Body of pancreas (tissue), 4 donors: ENCODE data around the gene PIK3CB.

Experiments
- POLR2A ChIP-seq, 3 donors: fragments of 450-650 bp; IDR thresholded peaks; one replicate each; pipeline ENCODE4 v1.6.1; 2016; ENCODE audit warnings: antibody characterized with exemption in 3 of 3, mild to moderate bottlenecking in 2 of 3
- TF ChIP-seq, protein P1 (sequence below), 7 experiments: fragments of 450-650 bp in 4 of 7; fragments of 200-600 bp in 3 of 7; sonication (generic) in 3 of 7; IDR thresholded peaks; one replicate each; pipeline ENCODE4 v1.5.1; 2016 to 2019; ENCODE audit warnings: antibody characterized with exemption in 7 of 7

DNA sequence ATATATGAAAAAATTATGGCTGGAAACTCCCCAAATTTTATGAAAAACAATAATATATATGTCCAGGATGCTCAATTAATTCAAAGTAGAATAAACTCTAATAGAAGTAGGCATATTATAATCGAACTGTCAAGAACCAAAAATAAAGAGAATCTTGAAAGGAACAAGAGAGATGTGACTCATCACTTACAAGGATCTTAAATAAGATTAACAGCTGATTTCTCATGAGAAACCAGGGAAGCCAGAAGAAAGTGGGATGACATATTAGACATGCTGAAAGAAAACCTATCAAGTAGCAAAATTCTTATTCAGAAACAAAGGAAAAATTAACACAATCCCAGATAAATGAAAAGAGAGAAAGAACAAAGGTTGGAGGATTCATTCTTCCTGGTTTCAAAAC is 159.3 kb downstream of the PIK3CB start:
- TF ChIP-seq, protein P1, sequence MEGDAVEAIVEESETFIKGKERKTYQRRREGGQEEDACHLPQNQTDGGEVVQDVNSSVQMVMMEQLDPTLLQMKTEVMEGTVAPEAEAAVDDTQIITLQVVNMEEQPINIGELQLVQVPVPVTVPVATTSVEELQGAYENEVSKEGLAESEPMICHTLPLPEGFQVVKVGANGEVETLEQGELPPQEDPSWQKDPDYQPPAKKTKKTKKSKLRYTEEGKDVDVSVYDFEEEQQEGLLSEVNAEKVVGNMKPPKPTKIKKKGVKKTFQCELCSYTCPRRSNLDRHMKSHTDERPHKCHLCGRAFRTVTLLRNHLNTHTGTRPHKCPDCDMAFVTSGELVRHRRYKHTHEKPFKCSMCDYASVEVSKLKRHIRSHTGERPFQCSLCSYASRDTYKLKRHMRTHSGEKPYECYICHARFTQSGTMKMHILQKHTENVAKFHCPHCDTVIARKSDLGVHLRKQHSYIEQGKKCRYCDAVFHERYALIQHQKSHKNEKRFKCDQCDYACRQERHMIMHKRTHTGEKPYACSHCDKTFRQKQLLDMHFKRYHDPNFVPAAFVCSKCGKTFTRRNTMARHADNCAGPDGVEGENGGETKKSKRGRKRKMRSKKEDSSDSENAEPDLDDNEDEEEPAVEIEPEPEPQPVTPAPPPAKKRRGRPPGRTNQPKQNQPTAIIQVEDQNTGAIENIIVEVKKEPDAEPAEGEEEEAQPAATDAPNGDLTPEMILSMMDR (IDR thresholded peaks at IDR 0.05): no peak
- TF ChIP-seq POLR2A (IDR thresholded peaks at IDR 0.05): no peak
